Prostate gland (tissue), 2 donors: ENCODE measurements around the gene CRAT.
"Not testable (repeated sequence)": the region's sequence is repeated elsewhere in the genome, so short reads cannot be mapped to it uniquely, and the experiment has no call there.

ENCODE experiments used
- POLR2A ChIP-seq: fragments of 450-650 bp; IDR thresholded peaks from one replicate; pipeline ENCODE4 v1.6.1; 2016; ENCODE audit warnings: antibody characterized with exemption, mild to moderate bottlenecking
- POLR2AphosphoS5 ChIP-seq: sonication (generic); formaldehyde crosslinking; IDR thresholded peaks from one replicate; pipeline ENCODE4 v1.6.1; 2017; ENCODE audit warnings: antibody characterized with exemption
- TF ChIP-seq, protein P1 (sequence below), 4 experiments: fragments of 200-600 bp in 2 of 4; fragments of 450-650 bp in 2 of 4; sonication (generic) in 2 of 4; IDR thresholded peaks; 1 replicate in 3 of 4; 2 replicates in 1 of 4; pipeline ENCODE4 v1.5.1; 2016 to 2019; ENCODE audit warnings: antibody characterized with exemption in 4 of 4, mild to moderate bottlenecking in 2 of 4, moderate library complexity in 2 of 4

DNA sequence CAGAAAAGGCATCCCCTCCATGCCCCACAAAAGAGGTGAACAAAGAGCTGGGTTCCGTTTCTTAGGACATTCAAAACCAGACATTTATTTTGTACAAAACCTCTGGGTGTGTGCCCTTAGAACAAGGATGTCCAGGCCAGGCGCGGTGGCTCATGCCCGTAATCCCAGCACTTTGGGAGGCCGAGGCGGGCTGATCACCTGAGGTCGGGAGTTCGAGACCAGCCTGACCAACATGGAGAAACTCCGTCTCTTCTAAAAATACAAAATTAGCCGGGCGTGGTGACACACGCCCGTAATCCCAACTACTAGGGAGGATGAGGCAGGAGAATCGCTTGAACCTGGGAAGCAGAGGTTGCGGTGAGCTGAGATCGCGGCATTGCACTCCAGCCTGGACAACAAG, 1.9 kb upstream of the CRAT start:
- TF ChIP-seq, protein P1, sequence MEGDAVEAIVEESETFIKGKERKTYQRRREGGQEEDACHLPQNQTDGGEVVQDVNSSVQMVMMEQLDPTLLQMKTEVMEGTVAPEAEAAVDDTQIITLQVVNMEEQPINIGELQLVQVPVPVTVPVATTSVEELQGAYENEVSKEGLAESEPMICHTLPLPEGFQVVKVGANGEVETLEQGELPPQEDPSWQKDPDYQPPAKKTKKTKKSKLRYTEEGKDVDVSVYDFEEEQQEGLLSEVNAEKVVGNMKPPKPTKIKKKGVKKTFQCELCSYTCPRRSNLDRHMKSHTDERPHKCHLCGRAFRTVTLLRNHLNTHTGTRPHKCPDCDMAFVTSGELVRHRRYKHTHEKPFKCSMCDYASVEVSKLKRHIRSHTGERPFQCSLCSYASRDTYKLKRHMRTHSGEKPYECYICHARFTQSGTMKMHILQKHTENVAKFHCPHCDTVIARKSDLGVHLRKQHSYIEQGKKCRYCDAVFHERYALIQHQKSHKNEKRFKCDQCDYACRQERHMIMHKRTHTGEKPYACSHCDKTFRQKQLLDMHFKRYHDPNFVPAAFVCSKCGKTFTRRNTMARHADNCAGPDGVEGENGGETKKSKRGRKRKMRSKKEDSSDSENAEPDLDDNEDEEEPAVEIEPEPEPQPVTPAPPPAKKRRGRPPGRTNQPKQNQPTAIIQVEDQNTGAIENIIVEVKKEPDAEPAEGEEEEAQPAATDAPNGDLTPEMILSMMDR (IDR thresholded peaks at IDR 0.05), result not testable (repeated sequence)
- TF ChIP-seq POLR2A, POLR2AphosphoS5: not testable (repeated sequence)
